Epithelial cell of proximal tubule (primary cell): ENCODE data around the gene SDK1. TPM values are rescaled to one million over a fixed set of nuclear protein-coding genes. Genes with fewer than 3 reads are reported as not detected.

Source experiments
- DNase-seq: peaks from one replicate; pipeline ENCODE4 v3.0.0-alpha.2; 2011; ENCODE audit warnings: low read depth
- H3K4me3 ChIP-seq: 2 replicates; pipeline ENCODE4 v1.5.1; 2011; ENCODE audit warnings: low read depth, mild to moderate bottlenecking, low read length
- CTCF ChIP-seq: conservative IDR thresholded peaks from 2 replicates; pipeline ENCODE4 v1.5.1; 2012; ENCODE audit warnings: low read depth, mild to moderate bottlenecking, low read length
- total RNA-seq: library from RNA; depleted of rRNA; stranded (reverse); fragments of >200 nt; gene quantifications from 2 replicates; pipeline ENCODE4 v1.2.3, GENCODE V29; 2015

SDK1 gene
- total RNA-seq, 1 donor from 2014 or later = 0.75 TPM

GRCh38 chr7:4269746-4270145 lies 968.7 kb downstream of the SDK1 start:
- H3K4me3 ChIP-seq = no peak overlapping the region
- DNase-seq = no peak
- TF ChIP-seq CTCF = no peak

- H3K4me3 ChIP-seq = no peak overlapping the region
- no peak for TF ChIP-seq CTCF
- no peak for DNase-seq
These were observed 969.2 kb downstream of the SDK1 start for GRCh38 chr7:4270268-4270667.

GRCh38 chr7:4270941-4271715 lies 970.1 kb downstream of the SDK1 start:
- no peak for DNase-seq
- TF ChIP-seq CTCF = no peak
- H3K4me3 ChIP-seq = no peak overlapping the region

- no peak for TF ChIP-seq CTCF
- no peak for DNase-seq
- no peak overlapping the region for H3K4me3 ChIP-seq
These were observed 970.6 kb downstream of the SDK1 start for GRCh38 chr7:4271716-4272015.

- no peak for DNase-seq
- H3K4me3 ChIP-seq = no peak overlapping the region
- no peak for TF ChIP-seq CTCF
These were observed 971.1 kb downstream of the SDK1 start for GRCh38 chr7:4272141-4272540.

- no peak for TF ChIP-seq CTCF
- no peak overlapping the region for H3K4me3 ChIP-seq
- no peak for DNase-seq
These were observed 972.6 kb downstream of the SDK1 start for GRCh38 chr7:4273566-4274230.

GRCh38 chr7:4274286-4274685 lies 973.2 kb downstream of the SDK1 start:
- no peak for DNase-seq
- H3K4me3 ChIP-seq = no peak overlapping the region
- no peak for TF ChIP-seq CTCF
